ENCODE data around the gene EPC2.

Gene EPC2

DNA sequence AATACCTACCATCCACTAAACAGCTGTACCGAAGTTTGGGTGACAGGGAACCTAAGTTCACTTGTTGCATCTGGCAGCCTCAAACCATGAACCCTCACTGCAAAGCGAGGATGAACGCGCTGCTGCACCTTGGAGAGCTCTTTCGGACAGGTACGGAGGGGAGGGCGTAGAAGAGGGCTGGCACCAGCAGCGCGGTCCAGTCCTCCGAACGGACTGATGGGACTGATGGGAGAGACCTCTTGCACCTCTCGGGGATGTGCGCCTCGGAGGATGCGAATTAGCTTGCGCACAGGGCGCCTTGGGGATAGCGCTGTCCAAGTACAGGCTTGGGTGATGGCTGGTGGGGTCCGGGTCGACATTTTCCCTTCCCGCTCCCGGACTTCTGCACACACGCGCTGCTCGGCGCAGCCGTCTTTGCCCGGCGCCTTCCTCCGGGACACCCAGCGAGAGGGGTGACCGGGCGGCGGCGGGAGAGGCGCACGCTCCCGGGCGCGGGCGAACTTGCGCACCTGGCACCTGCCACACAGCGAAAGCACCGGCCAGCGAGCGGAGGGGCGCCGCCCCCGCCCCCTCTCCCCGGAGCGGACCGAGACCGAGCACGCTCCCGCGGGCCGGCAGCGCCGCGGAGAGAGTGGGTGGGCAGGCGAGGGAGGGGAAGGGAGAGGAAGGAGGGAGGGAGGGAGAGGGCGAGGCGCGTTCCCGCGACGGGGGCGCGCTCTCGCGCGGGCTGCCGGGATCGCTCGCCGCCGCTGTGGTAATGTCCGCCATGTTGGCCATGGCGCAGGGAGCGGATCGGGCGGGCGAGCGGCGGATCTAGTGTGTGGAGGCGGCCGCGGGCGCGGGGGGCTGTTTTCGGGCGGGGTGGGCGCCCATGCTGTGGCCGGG, at the start of gene EPC2:
EPC2 (plus strand) TSS at position 754 of the 885 bp plus-strand sequence. CDS start 267 bp downstream, outside the sequence.
- in situ Hi-C loops (cut with HindIII; ENCODE audit: low sequenced_read_pairs), result no loop called here

DNA sequence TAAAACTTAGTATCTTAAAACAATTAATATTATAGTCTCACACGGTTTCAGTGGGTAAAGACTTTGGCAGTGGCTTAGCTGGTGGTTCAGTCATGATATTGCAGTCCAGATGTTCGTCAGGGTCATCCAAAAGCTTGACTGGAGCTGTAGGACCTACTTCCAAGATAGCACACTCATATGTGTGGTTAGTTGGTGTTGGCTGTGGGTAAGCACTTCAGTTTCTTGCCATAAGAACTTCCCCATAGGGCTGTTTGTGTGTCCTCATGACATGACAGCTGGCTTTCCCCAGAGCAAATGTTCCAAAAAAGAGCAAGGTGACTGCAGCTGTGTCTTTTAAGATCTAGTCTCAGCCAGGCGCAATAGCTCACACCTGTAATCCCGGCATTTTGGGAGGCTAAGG, 48.5 kb upstream of the EPC2 start:
- in situ Hi-C loops (cut with HindIII; ENCODE audit: low sequenced_read_pairs), result no loop called here

GRCh38 chr2:148599109-148599991, 45.2 kb upstream of the EPC2 start:
- in situ Hi-C loops (cut with HindIII; ENCODE audit: low sequenced_read_pairs), result no loop called here

DNA sequence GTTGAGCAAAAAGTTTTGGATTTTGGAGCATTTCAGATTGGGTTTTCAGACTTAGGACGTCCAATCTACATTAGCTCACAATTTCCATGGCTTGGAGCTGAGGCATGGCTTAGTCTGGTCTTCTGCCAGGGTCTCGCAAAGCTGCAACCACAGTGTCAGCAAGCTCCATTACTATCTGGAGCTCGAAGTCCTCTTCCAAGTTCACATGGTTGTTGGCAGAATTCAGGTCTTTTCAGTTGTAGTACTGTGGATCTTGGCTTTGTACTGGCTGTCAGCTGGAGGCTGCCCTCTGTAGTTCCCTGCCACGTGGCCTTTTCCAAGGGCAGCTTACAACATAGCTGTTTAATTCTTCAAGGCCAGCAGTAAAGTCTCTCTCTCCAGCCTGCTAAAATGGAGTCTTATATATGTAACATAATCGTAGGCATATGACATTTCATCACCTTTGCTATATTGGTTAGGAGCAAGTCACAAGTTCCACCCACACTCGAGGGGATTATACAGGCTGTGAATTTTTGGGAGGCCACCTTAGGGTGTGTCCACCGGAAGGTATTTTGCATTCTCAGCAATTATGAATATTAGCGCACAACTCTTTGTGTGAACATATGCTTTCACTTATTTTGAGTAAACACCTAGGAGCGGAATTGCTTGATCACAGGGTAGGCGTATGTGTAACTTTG, 41.5 kb upstream of the EPC2 start:
- in situ Hi-C loops (cut with HindIII; ENCODE audit: low sequenced_read_pairs), result no loop called here

GRCh38 chr2:148603562-148603920, 41.0 kb upstream of the EPC2 start:
- in situ Hi-C loops (cut with HindIII; ENCODE audit: low sequenced_read_pairs), result no loop called here

DNA sequence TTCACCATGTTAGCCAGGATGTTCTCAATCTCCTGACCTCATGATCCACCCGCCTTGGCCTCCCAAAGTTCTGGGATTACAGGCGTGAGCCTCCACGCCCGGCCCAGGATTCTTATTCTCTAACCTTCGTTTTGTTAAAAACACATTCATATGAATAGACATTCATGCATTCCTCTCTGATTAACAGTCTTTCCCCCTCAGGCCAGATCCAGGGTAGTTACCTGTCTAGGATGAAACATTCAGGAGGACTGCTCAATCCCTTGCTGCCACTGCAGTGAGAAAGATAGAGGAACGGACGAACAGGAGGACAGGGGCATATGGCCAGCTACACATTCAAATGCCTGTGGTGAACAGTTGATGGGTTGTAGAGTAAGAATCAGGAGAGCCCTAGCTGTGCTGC, 39.6 kb upstream of the EPC2 start:
- in situ Hi-C loops (cut with HindIII; ENCODE audit: low sequenced_read_pairs), result no loop called here

GRCh38 chr2:148607566-148607965, 37.0 kb upstream of the EPC2 start:
- in situ Hi-C loops (cut with HindIII; ENCODE audit: low sequenced_read_pairs), result no loop called here

DNA sequence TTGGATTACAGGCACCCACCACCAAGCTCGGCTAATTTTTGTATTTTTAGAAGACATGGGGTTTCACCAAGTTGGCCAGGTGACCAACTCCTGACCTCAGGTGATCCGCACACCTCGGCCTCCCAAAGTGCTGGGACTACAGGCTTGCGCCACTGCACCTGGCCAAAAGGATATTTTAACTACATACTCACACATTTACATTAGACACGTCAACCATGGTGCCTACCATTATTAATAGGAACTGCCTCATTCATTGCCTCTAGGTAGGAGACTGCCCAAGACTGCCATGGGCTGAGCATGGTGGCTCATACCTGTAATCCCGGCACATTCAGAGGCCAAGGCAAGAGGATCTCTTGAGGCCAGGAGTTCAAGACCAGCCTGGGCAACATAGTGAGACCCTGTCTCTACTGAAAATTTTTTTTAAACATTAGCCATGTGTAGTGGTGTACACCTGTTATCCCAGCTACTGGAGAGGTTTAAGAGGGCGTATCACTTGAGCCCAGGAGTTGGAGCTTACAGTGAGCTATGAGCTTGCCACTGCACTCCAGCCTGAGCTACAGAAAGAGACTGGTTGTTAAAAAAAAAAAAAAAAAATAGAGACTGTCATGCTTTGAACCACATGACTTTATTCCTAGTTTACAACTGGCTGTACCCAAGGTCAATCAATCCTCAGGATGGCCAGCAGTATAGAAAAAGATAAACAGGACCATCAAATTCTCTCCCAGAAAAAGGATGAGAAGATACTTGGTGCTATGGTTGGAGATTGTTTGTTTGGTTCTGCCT, 31.1 kb upstream of the EPC2 start:
- in situ Hi-C loops (cut with HindIII; ENCODE audit: low sequenced_read_pairs), result no loop called here

- in situ Hi-C loops (cut with HindIII; ENCODE audit: low sequenced_read_pairs), result no loop called here
Measured at GRCh38 chr2:148614014-148614321, 30.6 kb upstream of the EPC2 start.

DNA sequence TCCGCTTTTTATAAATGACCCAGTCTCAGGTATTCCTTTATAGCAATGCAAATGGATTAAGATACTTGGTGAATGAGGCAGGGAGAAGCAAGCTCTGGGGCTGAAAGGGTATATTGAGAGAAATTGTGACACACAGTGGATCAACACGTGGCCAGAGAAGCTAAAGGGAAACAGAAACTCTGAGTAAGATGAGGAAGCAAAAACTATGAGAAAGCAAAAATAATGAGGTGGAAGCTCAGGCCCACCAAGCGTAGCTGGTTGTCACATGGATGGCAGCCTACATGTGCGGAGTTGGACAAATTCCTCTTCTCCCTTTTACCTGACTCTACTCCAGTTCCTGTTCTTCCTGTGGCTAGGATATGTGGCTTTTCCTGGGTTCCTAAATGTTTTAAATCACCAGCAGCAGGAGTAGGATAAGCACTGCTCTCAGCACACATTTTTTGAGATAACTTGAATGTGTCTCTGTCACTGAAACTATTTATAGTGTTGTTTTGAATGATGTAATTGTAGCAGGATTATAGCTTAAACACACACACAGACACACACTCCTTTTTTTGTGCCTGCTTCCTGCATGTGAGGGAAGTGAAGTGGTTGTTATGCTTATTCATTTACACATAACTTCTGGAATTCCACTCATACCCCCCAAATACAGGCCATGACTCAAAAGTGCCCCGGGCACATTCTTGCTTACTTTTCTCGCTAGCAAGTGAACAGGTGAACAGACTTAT, 30.1 kb upstream of the EPC2 start:
- in situ Hi-C loops (cut with HindIII; ENCODE audit: low sequenced_read_pairs), result no loop called here

GRCh38 chr2:148615381-148615841, 29.1 kb upstream of the EPC2 start:
- in situ Hi-C loops (cut with HindIII; ENCODE audit: low sequenced_read_pairs), result no loop called here

GRCh38 chr2:148616662-148617061, 27.9 kb upstream of the EPC2 start:
- in situ Hi-C loops (cut with HindIII; ENCODE audit: low sequenced_read_pairs), result no loop called here

DNA sequence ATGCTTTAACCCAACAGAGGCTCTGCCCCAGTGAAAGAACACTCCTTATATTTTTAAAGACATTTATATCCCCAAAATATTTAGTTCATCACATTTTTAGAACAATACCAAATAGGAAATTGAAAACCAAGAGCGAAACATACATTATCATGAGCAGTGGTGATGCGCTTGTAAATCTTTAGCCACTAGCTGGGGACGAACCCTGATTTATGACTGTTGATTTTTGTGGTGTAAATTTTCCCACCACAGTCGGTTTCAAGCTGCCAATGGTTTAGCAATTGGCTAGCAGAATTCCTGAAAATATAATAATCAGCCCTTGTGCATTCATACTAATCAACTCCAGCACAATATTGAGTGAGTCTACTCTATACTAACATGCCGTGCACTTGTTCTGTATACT, 27.3 kb upstream of the EPC2 start:
- in situ Hi-C loops (cut with HindIII; ENCODE audit: low sequenced_read_pairs), result no loop called here

- in situ Hi-C loops (cut with HindIII; ENCODE audit: low sequenced_read_pairs), result no loop called here
Measured at GRCh38 chr2:148619560-148620195, 24.9 kb upstream of the EPC2 start.

- in situ Hi-C loops (cut with HindIII; ENCODE audit: low sequenced_read_pairs), result no loop called here
Measured at GRCh38 chr2:148622366-148622765, 22.2 kb upstream of the EPC2 start.

GRCh38 chr2:148623086-148623485, 21.5 kb upstream of the EPC2 start:
- in situ Hi-C loops (cut with HindIII; ENCODE audit: low sequenced_read_pairs), result no loop called here

DNA sequence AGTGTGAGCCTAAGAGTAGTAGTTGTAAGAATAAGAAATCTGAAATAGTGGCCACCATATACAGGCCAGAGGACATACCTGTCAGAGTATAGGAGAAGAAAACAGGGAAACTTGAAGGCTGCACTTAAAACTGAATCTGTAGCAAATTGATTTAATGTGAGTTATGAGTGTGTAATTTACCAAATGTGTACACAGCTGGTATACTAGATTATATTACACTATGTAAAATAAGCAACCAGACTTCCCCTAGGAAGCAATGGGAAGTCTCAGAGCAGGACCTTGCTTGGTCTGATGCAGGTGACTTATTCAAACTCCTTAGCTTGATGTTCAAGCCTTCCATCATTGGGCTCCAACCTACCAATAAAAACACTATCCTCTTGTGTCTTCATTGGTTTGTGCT, 17.3 kb upstream of the EPC2 start:
- in situ Hi-C loops (cut with HindIII; ENCODE audit: low sequenced_read_pairs), result no loop called here

DNA sequence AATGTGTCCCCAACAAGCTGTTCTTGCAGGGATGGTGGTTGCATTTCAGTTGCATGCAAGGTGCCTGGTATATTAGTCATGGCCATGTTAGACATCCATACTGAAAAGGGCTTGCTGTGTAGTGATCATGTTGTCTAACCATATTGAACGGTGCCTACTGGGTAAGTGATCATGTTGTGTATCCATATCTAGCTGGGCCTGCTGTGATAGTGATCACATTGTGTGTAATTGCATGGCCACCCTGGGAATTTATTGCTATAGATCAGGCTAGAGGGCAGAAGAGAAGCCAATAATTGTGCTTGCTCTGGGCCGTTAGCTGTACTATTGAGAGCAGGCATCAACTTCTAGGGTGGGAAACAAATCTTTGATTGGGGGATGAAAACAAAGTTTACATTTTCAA, 9.8 kb upstream of the EPC2 start:
- in situ Hi-C loops (cut with HindIII; ENCODE audit: low sequenced_read_pairs), result loop anchor here (5.0 kb wide), 1 partner anchor 68 kb away; no protein-coding TSS in a partner anchor

DNA sequence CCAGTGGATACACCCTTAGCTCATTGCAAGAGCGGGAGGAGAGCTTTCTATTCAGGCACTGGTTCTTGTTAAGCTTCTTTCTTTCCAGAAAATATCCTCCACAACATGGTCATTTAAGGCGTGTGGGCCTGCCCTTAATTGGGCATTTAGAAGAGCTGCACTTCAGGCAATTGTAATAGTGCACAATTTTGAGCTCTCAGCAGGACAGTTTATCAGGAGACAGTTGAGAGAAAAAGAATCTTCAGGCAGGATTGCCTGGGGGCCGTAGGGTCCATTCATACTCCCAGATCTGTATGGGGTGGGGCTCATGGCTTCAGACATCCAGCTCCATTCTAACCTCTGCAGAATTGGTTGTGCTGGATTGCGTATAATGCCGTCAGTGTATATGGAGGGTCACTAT, 6.0 kb upstream of the EPC2 start:
- in situ Hi-C loops (cut with HindIII; ENCODE audit: low sequenced_read_pairs), result loop anchor here (5.0 kb wide), 1 partner anchor 64 kb away; no protein-coding TSS in a partner anchor
